Uterus (tissue), 2 donors: Measurements from ENCODE around the gene EVI2B.

Experiments used
- POLR2A ChIP-seq, 2 donors: fragments of 450-650 bp; IDR thresholded peaks; one replicate each; pipeline ENCODE4 v1.6.1; 2016; ENCODE audit warnings: antibody characterized with exemption in 2 of 2, mild to moderate bottlenecking in 1 of 2, moderate library complexity in 1 of 2
- TF ChIP-seq, protein P1 (sequence below), 4 experiments: fragments of 200-600 bp in 2 of 4; fragments of 450-650 bp in 2 of 4; sonication (generic) in 2 of 4; IDR thresholded peaks; one replicate each; pipeline ENCODE4 v1.5.1; 2016 to 2019; ENCODE audit warnings: antibody characterized with exemption in 4 of 4, mild to moderate bottlenecking in 2 of 4, moderate library complexity in 1 of 4

DNA sequence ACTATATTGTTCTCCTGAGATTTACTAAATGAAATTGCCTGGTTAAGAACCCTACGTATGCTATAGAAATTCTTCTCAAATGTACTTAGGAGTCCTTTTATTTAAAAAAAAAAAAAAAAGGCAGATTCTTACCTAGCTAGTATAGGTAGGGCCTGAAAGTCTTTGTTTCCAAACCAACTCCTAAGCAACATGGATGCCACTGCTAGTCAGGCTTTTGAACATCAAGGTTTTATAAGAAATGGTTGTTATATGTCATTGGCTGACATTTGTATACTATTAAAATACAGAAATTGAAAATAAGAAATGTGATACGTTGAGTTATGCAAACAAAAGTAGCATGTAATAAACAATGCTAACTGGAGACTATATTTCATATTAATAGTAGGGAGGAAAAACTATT, 6.4 kb upstream of the EVI2B start:
- TF ChIP-seq POLR2A (IDR thresholded peaks at IDR 0.05) = no peak
- TF ChIP-seq, protein P1, sequence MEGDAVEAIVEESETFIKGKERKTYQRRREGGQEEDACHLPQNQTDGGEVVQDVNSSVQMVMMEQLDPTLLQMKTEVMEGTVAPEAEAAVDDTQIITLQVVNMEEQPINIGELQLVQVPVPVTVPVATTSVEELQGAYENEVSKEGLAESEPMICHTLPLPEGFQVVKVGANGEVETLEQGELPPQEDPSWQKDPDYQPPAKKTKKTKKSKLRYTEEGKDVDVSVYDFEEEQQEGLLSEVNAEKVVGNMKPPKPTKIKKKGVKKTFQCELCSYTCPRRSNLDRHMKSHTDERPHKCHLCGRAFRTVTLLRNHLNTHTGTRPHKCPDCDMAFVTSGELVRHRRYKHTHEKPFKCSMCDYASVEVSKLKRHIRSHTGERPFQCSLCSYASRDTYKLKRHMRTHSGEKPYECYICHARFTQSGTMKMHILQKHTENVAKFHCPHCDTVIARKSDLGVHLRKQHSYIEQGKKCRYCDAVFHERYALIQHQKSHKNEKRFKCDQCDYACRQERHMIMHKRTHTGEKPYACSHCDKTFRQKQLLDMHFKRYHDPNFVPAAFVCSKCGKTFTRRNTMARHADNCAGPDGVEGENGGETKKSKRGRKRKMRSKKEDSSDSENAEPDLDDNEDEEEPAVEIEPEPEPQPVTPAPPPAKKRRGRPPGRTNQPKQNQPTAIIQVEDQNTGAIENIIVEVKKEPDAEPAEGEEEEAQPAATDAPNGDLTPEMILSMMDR (IDR thresholded peaks at IDR 0.05) = no peak
